HL-60 (cell line): ENCODE measurements around the gene MAP7D1.

ENCODE experiments used
- GABPA ChIP-seq: IDR thresholded peaks from 2 replicates; pipeline ENCODE4 v1.6.1; 2012; ENCODE audit warnings: low read depth
- POLR2AphosphoS5 ChIP-seq: IDR thresholded peaks from 2 replicates; pipeline ENCODE4 v1.6.1; 2012; ENCODE audit warnings: low read depth
- TF ChIP-seq, protein P1 (sequence below): IDR thresholded peaks from one replicate; pipeline ENCODE4 v1.5.1; 2011; ENCODE audit warnings: low read length, control low read depth, inconsistent platforms; ENCODE audit not compliant: insufficient read depth

DNA sequence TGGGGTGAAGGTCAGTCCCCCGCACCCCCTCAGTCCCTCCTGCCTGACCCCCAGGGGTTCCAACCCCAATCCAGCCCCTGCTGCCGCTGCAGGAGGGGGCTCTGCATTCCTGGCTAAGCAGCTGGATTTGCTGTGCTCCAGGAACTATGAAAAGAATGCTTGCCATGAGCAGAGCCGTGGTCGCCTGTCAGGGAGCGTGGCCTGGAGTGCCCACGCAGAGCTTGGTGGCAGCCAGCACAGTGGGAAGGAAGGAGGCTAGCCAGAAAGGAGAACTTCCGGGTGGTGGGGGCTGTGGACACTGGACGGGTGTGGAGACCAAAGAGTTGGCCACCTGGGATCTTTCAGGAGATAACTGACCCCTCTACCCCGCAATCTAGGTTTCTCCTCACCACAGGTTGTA lies 36.5 kb upstream of the MAP7D1 start:
- TF ChIP-seq, protein P1, sequence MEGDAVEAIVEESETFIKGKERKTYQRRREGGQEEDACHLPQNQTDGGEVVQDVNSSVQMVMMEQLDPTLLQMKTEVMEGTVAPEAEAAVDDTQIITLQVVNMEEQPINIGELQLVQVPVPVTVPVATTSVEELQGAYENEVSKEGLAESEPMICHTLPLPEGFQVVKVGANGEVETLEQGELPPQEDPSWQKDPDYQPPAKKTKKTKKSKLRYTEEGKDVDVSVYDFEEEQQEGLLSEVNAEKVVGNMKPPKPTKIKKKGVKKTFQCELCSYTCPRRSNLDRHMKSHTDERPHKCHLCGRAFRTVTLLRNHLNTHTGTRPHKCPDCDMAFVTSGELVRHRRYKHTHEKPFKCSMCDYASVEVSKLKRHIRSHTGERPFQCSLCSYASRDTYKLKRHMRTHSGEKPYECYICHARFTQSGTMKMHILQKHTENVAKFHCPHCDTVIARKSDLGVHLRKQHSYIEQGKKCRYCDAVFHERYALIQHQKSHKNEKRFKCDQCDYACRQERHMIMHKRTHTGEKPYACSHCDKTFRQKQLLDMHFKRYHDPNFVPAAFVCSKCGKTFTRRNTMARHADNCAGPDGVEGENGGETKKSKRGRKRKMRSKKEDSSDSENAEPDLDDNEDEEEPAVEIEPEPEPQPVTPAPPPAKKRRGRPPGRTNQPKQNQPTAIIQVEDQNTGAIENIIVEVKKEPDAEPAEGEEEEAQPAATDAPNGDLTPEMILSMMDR: no peak
- TF ChIP-seq GABPA (no peak), POLR2AphosphoS5 (no peak)
